HG03066 (cell line): ENCODE results near the gene EEF1A2.

Experiments
- ATAC-seq: cut with Tn5 transposase; IDR thresholded peaks from one replicate; pipeline ENCODE4 v1.9.1; 2021; ENCODE audit warnings: low read depth; ENCODE audit not compliant: unreplicated experiment

EEF1A2 gene

GRCh38 chr20:63457737-63458136 lies 41.1 kb downstream of the EEF1A2 start:
- ATAC-seq = no peak

GRCh38 chr20:63456429-63457284 lies 42.2 kb downstream of the EEF1A2 start:
- ATAC-seq = no peak

GRCh38 chr20:63455568-63455859 lies 43.4 kb downstream of the EEF1A2 start:
- no peak for ATAC-seq

- no peak for ATAC-seq
Observed at GRCh38 chr20:63454731-63455567, 43.9 kb downstream of the EEF1A2 start.

GRCh38 chr20:63452821-63453523 lies 45.9 kb downstream of the EEF1A2 start:
- ATAC-seq = no peak

GRCh38 chr20:63452341-63452740 lies 46.5 kb downstream of the EEF1A2 start:
- ATAC-seq = no peak

GRCh38 chr20:63451821-63452220 lies 47.1 kb downstream of the EEF1A2 start:
- no peak for ATAC-seq

- ATAC-seq = no peak
Observed at GRCh38 chr20:63449796-63450730, 48.8 kb downstream of the EEF1A2 start.

- ATAC-seq = no peak
Observed at GRCh38 chr20:63449025-63449424, 49.9 kb downstream of the EEF1A2 start.

GRCh38 chr20:63448031-63448430 lies 50.9 kb downstream of the EEF1A2 start:
- no peak for ATAC-seq

GRCh38 chr20:63447320-63447719 lies 51.6 kb downstream of the EEF1A2 start:
- no peak for ATAC-seq

GRCh38 chr20:63446216-63447024 lies 52.5 kb downstream of the EEF1A2 start:
- ATAC-seq = no peak

GRCh38 chr20:63445075-63445734 lies 53.7 kb downstream of the EEF1A2 start:
- no peak for ATAC-seq

- ATAC-seq = no peak
Observed at GRCh38 chr20:63444548-63444947, 54.3 kb downstream of the EEF1A2 start.

GRCh38 chr20:63443606-63444395 lies 55.1 kb downstream of the EEF1A2 start:
- ATAC-seq = no peak

GRCh38 chr20:63442100-63442493 lies 56.8 kb downstream of the EEF1A2 start:
- no peak for ATAC-seq

GRCh38 chr20:63441136-63442099 lies 57.5 kb downstream of the EEF1A2 start:
- ATAC-seq = no peak
